BLaER1 (cell line): ENCODE measurements around the gene PSMD4.
"Not testable (repeated sequence)": the region's sequence is repeated elsewhere in the genome, so short reads cannot be mapped to it uniquely, and the experiment has no call there.

ENCODE experiments used
- H3K27ac ChIP-seq: shearing (Covaris generic); formaldehyde crosslinking; 2 replicates; pipeline ENCODE4 v1.8.1; 2022
- H3K27me3 ChIP-seq: shearing (Covaris generic); formaldehyde crosslinking; 2 replicates; pipeline ENCODE4 v1.8.1; 2022
- H3K36me3 ChIP-seq: shearing (Covaris generic); formaldehyde crosslinking; 2 replicates; pipeline ENCODE4 v1.8.1; 2022
- H3K4me1 ChIP-seq: shearing (Covaris generic); formaldehyde crosslinking; 2 replicates; pipeline ENCODE4 v1.8.1; 2022
- H3K4me2 ChIP-seq: shearing (Covaris generic); formaldehyde crosslinking; 2 replicates; pipeline ENCODE4 v1.8.1; 2022
- H3K4me3 ChIP-seq: shearing (Covaris generic); formaldehyde crosslinking; 2 replicates; pipeline ENCODE4 v1.8.1; 2022
- H3K9ac ChIP-seq: shearing (Covaris generic); formaldehyde crosslinking; 2 replicates; pipeline ENCODE4 v1.8.1; 2022
- H3K9me3 ChIP-seq: shearing (Covaris generic); formaldehyde crosslinking; 2 replicates; pipeline ENCODE4 v1.8.1; 2022
- H4K20me1 ChIP-seq: shearing (Covaris generic); formaldehyde crosslinking; 2 replicates; pipeline ENCODE4 v1.8.1; 2022
- Cebpa-rat ChIP-seq: shearing (Covaris generic); IDR thresholded peaks from 2 replicates; pipeline ENCODE4 v1.8.1; 2022

The PSMD4 gene

DNA sequence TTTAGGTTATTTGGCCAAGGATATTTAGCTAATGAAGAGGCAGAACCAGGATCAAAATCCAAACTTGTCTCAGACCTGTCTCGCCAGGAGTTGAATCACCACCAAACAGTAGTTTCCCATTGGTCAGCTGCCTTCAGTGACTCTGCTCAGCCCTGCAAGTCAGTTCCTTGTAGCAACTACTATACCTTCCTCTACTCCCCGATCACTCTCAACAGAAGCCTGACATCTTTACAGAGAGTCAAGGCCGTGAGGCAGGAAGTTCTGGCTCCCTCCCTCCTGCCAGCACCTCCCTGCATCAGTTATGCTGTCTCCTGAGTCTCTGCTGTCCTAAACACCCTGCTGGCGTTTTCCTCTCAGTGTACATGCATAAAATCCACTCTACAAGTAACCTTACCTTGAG, 13.2 kb downstream of the PSMD4 start:
- H3K9me3 ChIP-seq = no peaks in the 10 kb centered on the region
- H3K4me2 ChIP-seq = no peak overlapping the region
- no peak for TF ChIP-seq Cebpa-rat
- no peak overlapping the region for H3K4me3 ChIP-seq
- H3K36me3 ChIP-seq = peaks cover 93% of the 10 kb centered on the region
- H3K27me3 ChIP-seq = no peaks in the 10 kb centered on the region
- no peaks in the 10 kb centered on the region for H4K20me1 ChIP-seq
- no peak overlapping the region for H3K27ac ChIP-seq
- no peaks in the 10 kb centered on the region for H3K4me1 ChIP-seq
- no peak overlapping the region for H3K9ac ChIP-seq

DNA sequence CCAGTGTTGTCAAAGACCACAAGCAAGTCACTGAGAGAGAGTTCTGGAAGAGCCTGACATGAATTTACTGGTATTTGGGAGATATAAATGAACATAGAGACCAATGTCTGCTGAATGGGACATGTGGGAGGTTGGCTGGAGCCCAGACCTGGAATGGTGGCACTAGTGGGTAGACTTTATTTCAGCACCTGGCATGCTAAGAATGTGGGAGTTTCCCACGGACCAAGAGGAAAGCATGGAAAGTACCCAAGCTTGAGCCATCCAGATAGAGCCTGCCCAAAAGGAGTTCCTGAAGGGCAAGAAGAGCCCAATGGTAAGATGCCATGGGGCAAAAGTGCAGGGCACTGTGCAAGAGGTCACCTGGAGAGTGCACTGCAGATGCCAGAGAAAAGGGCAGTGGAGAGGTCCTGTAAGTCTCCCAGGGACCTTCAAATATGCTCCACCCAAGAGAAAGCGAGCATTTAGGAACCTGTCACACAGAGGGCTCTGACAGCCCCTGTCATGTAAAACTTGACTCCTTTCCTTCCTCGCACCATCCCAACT, 19.5 kb downstream of the PSMD4 start:
- H3K9ac ChIP-seq = no peak overlapping the region
- TF ChIP-seq Cebpa-rat = no peak
- H4K20me1 ChIP-seq = no peaks in the 10 kb centered on the region
- no peak overlapping the region for H3K27ac ChIP-seq
- no peaks in the 10 kb centered on the region for H3K27me3 ChIP-seq
- no peak overlapping the region for H3K4me2 ChIP-seq
- H3K9me3 ChIP-seq = no peaks in the 10 kb centered on the region
- H3K4me1 ChIP-seq = peaks cover 14% of the 10 kb centered on the region
- H3K4me3 ChIP-seq = no peak overlapping the region
- H3K36me3 ChIP-seq = peaks cover 45% of the 10 kb centered on the region

DNA sequence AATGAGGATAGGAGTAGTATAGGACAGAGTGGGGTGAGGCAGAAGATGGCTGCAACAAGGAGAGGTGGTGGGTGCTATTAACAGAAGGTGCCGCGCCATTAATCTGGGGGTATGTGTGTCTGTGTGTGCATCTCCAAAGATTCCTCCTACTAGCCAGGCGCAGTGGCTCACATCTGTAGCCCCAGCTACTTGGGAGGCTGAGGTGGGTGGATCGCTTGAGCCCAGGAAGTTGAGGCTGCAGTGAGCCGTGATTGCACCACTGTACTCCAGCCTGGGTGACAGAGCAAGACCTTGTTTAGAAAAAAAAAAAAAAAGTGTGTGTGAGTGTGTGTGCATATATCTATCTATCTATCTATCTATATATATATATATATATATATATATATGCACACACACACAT, 20.8 kb downstream of the PSMD4 start:
- peaks cover 14% of the 10 kb centered on the region for H3K4me1 ChIP-seq
- peaks cover 33% of the 10 kb centered on the region; the same call in 1 of the 2 replicates for H3K36me3 ChIP-seq
- H3K27ac ChIP-seq, H3K27me3 ChIP-seq, H3K4me2 ChIP-seq, H3K9me3 ChIP-seq, H4K20me1 ChIP-seq, H3K9ac ChIP-seq, H3K4me3 ChIP-seq: not testable (repeated sequence)

DNA sequence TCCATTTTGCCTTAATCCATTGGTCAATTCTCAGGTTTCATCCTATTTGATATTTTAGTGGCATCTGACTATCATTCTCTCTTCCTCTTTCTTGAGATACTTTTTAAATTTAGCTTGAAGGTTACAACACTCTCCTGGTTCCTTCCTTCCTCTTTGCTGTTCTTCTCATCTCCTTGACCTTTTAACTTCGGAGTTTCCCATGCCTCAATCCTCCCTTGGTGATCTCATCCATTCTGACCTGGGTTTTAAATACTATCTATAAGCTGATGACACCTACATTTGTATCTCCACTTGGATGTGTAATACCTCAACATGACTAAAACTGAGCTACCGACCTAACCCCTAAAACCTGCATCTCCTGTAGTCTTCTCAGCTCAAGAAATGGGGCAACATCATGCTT, 22.7 kb downstream of the PSMD4 start:
- Histone ChIP-seq H3K4me2 (peak overlapping the region; percentile 50), H3K27ac (no peak overlapping the region), H3K9ac (no peak overlapping the region), H3K4me3 (no peak overlapping the region), H3K36me3 (0 out of 2 replicates have a peak, but pooled peaks cover 19% of the 10 kb centered on the region), H3K4me1 (peaks cover 20% of the 10 kb centered on the region), H4K20me1 (no peaks in the 10 kb centered on the region), H3K27me3 (no peaks in the 10 kb centered on the region), H3K9me3 (no peaks in the 10 kb centered on the region)
- TF ChIP-seq Cebpa-rat = no peak

DNA sequence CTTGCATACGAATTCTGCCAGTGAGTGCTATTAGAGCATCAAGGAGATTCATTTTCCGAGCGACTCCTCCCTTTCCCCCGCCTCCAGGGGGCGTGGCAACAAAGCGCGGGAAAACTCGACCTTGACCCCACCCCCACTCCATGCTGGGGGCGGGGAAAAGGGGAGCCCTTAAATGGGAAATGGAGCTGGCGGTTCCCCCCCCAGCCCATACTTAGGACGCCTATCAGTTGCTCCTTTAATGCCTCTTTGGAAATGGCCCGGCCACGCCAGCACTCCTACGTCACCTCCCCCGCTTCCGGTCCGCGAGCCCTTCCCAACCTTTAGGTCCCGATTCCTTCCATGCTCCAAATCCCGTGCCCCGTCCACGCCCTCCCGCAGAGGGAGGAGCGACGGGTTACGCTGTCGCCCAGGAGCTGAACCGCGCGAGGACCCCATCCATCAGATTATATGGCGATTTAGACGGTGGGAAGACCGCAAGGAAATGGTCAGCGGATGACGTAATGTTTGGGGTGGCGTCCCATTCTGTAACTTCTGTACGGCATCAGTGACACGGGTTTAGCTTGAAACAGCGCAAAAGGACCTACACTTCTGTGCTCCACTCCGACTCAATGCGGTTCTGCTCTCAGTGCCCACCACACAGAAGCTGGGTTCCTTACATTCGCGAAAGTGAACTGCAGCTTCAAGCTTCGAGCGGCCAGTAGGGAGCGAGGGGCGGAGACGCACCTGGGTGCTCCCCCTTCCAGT, 26.9 kb downstream of the PSMD4 start:
- peaks cover 20% of the 10 kb centered on the region for H3K36me3 ChIP-seq
- no peaks in the 10 kb centered on the region for H3K27me3 ChIP-seq
- peak overlapping the region; percentile 98 for H3K4me3 ChIP-seq
- peak overlapping the region; percentile 91 for H3K27ac ChIP-seq
- H3K9ac ChIP-seq = peak overlapping the region; percentile 88
- H3K4me1 ChIP-seq = peaks cover 38% of the 10 kb centered on the region
- H3K9me3 ChIP-seq = no peaks in the 10 kb centered on the region
- peak overlapping the region; percentile 82 for H3K4me2 ChIP-seq
- peaks cover 41% of the 10 kb centered on the region for H4K20me1 ChIP-seq
- peak; percentile 52; the same call in 1 of the 2 replicates for TF ChIP-seq Cebpa-rat

DNA sequence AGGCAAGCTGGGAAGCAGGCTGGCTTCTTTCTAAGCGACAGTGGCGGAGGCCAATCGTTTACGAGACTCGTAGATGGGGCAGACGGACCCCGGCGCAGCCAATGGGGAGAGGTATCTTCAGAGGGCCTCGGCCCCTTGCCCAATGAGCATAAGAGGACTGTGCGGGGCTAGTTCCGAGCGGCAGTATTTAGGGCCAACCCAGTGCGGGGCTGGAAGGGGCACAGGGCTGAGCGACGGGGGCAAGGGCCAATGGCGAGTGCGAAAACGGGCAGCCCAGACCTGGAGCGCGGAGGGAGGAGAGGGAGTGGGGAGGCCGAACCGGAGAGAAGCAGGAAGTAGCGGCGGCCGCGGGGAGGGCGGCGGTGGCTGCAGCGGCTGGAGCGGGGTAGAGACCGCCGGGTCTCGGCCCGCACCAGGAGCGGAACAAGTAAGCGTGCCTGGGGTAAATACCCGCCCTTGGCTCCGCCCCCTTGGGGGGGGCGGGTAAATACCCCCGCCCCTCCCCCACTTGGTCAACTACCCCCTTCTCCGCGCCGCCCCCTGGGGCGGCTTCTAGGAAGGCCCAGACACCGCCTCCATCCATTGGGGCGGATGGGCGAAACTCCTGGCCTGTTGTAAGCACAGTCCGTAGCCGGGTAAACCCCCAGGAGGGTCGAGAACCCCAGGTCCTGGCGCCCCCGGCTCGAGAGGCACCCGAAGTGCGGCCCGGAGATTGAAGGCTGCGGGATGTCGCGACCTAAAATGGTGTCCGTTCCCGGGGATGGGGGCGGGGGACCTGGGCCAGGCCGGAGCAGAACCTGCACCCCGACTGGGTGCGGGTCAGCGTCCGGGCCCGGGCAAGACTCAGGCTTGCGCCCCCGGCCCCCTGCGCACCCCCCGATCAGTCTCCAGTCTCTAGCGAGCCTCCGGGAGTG, 27.7 kb downstream of the PSMD4 start, which contains the start of gene ZNF687:
ZNF687 (plus strand) TSS at position 331 of the 914 bp plus-strand sequence. CDS start 3,993 bp downstream, outside the sequence.
- Histone ChIP-seq H3K4me1 (peaks cover 30% of the 10 kb centered on the region), H3K9me3 (no peaks in the 10 kb centered on the region), H3K9ac (peak within 1 kb of the TSS; percentile 94), H3K4me2 (peak within 1 kb of the TSS; percentile 88), H4K20me1 (peaks cover 49% of the 10 kb centered on the region), H3K36me3 (peaks cover 28% of the 10 kb centered on the region), H3K27ac (peak within 1 kb of the TSS; percentile 94), H3K27me3 (no peaks in the 10 kb centered on the region), H3K4me3 (peak within 1 kb of the TSS; percentile 98)
- TF ChIP-seq Cebpa-rat = no peak

DNA sequence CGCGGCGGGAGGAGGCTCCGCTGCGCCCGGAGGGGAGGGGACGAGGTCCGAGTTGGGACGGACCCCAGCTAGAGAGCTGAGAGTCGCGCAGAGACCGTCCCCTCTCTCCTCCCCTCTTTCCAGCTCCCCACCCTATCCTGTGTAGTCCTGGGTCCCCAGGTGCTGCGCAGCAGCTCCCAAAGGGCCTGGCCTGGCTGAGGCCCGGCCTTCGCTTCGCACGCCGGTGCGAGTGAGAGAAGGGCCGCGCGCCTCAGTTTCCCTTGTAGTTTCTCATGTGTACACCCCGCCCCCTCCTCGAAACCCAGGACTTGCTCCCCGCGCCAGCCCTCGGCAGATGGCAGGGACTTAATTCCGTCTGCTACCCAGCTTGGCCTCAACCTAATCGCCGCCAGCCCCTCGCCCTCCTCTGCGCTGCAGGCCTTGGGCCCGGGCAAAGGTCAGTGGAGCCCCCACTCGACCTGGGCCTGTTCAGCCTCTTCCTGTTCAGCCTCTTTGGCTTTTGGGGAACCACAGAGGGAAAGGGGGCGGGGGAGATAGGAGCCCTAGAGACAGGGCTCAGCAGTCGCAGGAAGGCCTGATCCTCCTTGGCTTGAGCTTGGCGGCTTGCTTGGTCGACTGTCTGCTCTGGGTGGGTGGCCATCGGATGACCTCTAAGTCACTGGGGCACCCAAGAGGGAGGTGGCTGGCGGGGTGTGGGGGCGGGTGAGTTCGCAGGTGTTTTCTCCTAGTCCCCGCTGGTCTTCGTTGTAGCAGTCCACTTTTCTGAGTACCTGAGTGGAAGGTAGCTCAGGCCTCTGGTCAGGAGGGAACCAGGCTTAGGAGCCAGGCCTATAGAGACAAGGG, 28.6 kb downstream of the PSMD4 start:
- peak overlapping the region; percentile 98 for H3K4me3 ChIP-seq
- H3K36me3 ChIP-seq = peaks cover 37% of the 10 kb centered on the region
- H3K4me1 ChIP-seq = peaks cover 27% of the 10 kb centered on the region
- H3K4me2 ChIP-seq = peak overlapping the region; percentile 88
- no peaks in the 10 kb centered on the region for H3K9me3 ChIP-seq
- H3K27ac ChIP-seq = peak overlapping the region; percentile 94
- H3K9ac ChIP-seq = peak overlapping the region; percentile 94
- H3K27me3 ChIP-seq = no peaks in the 10 kb centered on the region
- peaks cover 58% of the 10 kb centered on the region for H4K20me1 ChIP-seq
- TF ChIP-seq Cebpa-rat = no peak

DNA sequence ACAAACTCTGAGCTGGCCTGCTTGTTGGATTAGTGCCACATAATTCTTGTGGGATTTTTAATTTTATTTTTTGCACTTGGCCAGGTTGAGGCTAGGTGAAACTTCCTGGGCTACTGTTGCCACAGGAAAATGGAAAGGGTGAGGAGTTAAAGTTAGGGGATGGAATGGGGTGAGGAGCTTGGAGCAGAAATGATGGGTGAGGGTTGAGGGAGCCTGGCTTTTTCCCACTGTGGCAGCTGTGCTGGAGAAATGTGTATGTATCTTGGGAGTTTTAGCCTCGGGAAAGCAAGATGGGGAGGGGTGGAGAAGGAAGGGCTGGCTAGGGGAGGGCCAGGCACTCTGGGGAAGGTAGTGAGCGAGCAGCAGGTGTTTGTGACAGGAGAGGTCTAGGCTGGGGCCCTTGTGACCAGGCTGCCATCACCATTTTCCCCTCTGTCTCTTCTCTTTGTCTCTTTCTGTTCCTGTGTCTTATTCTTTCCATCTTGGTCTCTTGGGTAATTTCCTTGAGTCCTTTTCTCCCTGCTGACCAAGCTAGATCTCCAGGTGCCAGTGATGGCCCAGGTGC, 29.6 kb downstream of the PSMD4 start:
- Histone ChIP-seq H3K27ac (no peak overlapping the region), H3K9ac (peak overlapping the region; percentile 43; the same call in 1 of the 2 replicates), H3K36me3 (peaks cover 47% of the 10 kb centered on the region), H4K20me1 (peaks cover 68% of the 10 kb centered on the region), H3K4me1 (peaks cover 37% of the 10 kb centered on the region), H3K27me3 (no peaks in the 10 kb centered on the region), H3K4me3 (no peak overlapping the region), H3K4me2 (peak overlapping the region; percentile 88), H3K9me3 (no peaks in the 10 kb centered on the region)
- TF ChIP-seq Cebpa-rat = no peak
